ENCODE data around the gene ARHGAP12.
"Not testable (repeated sequence)": the region's sequence is repeated elsewhere in the genome, so short reads cannot be mapped to it uniquely, and the experiment has no call there.

Gene ARHGAP12

DNA sequence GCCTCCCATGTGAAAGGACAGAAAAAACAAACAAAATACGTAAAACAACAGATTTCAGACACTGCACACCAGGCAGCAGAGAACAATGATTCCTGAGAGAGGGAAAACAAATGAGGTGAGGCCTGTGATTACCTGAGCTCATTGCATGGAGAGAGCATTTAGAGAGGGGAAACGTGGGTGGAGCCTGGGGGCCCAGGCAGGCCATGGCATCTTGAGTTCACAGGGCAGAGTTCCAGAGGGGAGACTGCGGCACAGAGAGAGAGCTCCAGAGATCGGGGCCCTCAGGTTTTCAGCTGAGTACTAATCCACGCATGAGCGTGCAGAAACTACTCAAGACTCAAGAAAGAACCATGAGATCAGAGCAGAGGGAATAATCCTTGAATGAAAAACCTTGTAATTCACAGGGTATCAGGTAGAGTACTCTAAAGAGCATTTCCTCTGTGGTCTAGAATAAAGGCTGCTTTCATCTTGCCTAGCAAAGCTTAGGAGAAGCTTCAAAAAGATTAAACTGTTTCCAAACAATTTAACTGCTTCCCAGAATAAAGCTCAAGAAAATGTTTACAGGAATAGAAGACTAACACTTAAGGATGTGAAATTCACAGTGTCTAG lies 46.6 kb upstream of the ARHGAP12 start:
- H3K9ac ChIP-seq (ENCODE audit: low read length), result no peak overlapping the region
- H3K27me3 ChIP-seq (ENCODE audit: insufficient read depth, low read length), result no peaks in the 10 kb centered on the region
- H3K79me2 ChIP-seq (ENCODE audit: insufficient read depth, low read length), result no peaks in the 10 kb centered on the region
- H3K27ac ChIP-seq (ENCODE audit: low read depth, low read length, poor library complexity, severe bottlenecking), result no peak overlapping the region
- H3F3A ChIP-seq (ENCODE audit: insufficient read depth, low read length), result no peaks in the 10 kb centered on the region
- H3K4me2 ChIP-seq (ENCODE audit: low read length), result no peak overlapping the region
- no peak overlapping the region for H2AFZ ChIP-seq (ENCODE audit: low read length)
- no peak for TF ChIP-seq EZH2 (IDR thresholded peaks at IDR 0.05; ENCODE audit: borderline replicate concordance, low read length)
- TF ChIP-seq, protein P1, sequence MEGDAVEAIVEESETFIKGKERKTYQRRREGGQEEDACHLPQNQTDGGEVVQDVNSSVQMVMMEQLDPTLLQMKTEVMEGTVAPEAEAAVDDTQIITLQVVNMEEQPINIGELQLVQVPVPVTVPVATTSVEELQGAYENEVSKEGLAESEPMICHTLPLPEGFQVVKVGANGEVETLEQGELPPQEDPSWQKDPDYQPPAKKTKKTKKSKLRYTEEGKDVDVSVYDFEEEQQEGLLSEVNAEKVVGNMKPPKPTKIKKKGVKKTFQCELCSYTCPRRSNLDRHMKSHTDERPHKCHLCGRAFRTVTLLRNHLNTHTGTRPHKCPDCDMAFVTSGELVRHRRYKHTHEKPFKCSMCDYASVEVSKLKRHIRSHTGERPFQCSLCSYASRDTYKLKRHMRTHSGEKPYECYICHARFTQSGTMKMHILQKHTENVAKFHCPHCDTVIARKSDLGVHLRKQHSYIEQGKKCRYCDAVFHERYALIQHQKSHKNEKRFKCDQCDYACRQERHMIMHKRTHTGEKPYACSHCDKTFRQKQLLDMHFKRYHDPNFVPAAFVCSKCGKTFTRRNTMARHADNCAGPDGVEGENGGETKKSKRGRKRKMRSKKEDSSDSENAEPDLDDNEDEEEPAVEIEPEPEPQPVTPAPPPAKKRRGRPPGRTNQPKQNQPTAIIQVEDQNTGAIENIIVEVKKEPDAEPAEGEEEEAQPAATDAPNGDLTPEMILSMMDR (IDR thresholded peaks at IDR 0.05; ENCODE audit: low read length), result no peak
- H3K9me2 ChIP-seq (ENCODE audit: low read depth, low read length), result no peaks in the 10 kb centered on the region
- no peak overlapping the region for H3K4me3 ChIP-seq (ENCODE audit: low read depth, low read length, poor library complexity, severe bottlenecking)
- H3K9me3 ChIP-seq (ENCODE audit: low read length), result no peaks in the 10 kb centered on the region
- H3K4me1 ChIP-seq (ENCODE audit: insufficient read depth, low read length, severe bottlenecking), result peaks cover 8% of the 10 kb centered on the region
- no peaks in the 10 kb centered on the region for H4K20me1 ChIP-seq (ENCODE audit: insufficient read depth, low read length)
- H3K36me3 ChIP-seq (ENCODE audit: insufficient read depth, low read length), result no peaks in the 10 kb centered on the region

DNA sequence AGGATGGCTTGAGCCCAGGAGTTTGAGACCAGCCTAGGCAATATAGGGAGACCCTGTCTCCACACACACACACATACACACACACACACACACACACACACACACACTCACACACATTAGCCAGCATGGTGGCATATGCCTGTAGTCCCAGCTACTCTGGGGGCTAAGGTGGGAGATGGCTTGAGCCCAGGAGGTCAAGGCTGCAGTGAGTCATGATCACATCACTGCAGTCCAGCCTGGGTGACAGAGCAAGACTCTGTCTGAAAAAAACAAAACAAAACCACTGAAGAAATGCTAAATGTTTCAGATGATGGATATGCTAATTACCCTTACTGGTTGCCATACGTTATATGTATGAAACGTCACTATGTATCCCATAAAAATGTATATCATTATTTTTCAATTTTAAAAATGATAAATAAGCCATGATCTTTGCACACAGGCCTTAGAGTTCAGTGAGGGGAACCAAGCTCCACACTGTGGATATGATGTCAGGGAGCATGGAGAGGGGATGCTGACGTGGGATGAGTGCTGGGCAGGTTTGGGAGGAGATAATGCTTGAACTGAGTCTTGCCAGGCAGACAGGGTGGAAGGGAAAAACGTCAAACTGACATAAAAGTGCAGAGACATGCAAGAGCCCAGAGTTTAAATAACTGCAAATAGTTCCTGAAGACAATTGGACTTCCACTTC lies 45.9 kb upstream of the ARHGAP12 start:
- Histone ChIP-seq H3K9me3 (ENCODE audit: low read length) (no peaks in the 10 kb centered on the region), H3K36me3 (ENCODE audit: insufficient read depth, low read length) (no peaks in the 10 kb centered on the region), H2AFZ (ENCODE audit: low read length) (no peak overlapping the region), H3K9ac (ENCODE audit: low read length) (no peak overlapping the region), H3K79me2 (ENCODE audit: insufficient read depth, low read length) (no peaks in the 10 kb centered on the region), H3K4me3 (ENCODE audit: low read depth, low read length, poor library complexity, severe bottlenecking) (no peak overlapping the region), H4K20me1 (ENCODE audit: insufficient read depth, low read length) (no peaks in the 10 kb centered on the region), H3F3A (ENCODE audit: insufficient read depth, low read length) (no peaks in the 10 kb centered on the region), H3K9me2 (ENCODE audit: low read depth, low read length) (no peaks in the 10 kb centered on the region), H3K4me2 (ENCODE audit: low read length) (no peak overlapping the region), H3K27ac (ENCODE audit: low read depth, low read length, poor library complexity, severe bottlenecking) (no peak overlapping the region), H3K27me3 (ENCODE audit: insufficient read depth, low read length) (no peaks in the 10 kb centered on the region), H3K4me1 (ENCODE audit: insufficient read depth, low read length, severe bottlenecking) (peaks cover 8% of the 10 kb centered on the region)
- TF ChIP-seq EZH2 (IDR thresholded peaks at IDR 0.05; ENCODE audit: borderline replicate concordance, low read length), result no peak
- TF ChIP-seq, protein P1 (IDR thresholded peaks at IDR 0.05; ENCODE audit: low read length), result no peak

- H3K9me2 ChIP-seq (ENCODE audit: low read depth, low read length), result no peaks in the 10 kb centered on the region
- H3F3A ChIP-seq (ENCODE audit: insufficient read depth, low read length), result no peaks in the 10 kb centered on the region
- H3K27me3 ChIP-seq (ENCODE audit: insufficient read depth, low read length), result no peaks in the 10 kb centered on the region
- no peak overlapping the region for H2AFZ ChIP-seq (ENCODE audit: low read length)
- H3K9ac ChIP-seq (ENCODE audit: low read length), result no peak overlapping the region
- peaks cover 6% of the 10 kb centered on the region for H3K4me1 ChIP-seq (ENCODE audit: insufficient read depth, low read length, severe bottlenecking)
- no peaks in the 10 kb centered on the region for H3K36me3 ChIP-seq (ENCODE audit: insufficient read depth, low read length)
- no peaks in the 10 kb centered on the region for H3K79me2 ChIP-seq (ENCODE audit: insufficient read depth, low read length)
- no peaks in the 10 kb centered on the region for H4K20me1 ChIP-seq (ENCODE audit: insufficient read depth, low read length)
- no peak overlapping the region for H3K27ac ChIP-seq (ENCODE audit: low read depth, low read length, poor library complexity, severe bottlenecking)
- no peak overlapping the region for H3K4me3 ChIP-seq (ENCODE audit: low read depth, low read length, poor library complexity, severe bottlenecking)
- TF ChIP-seq, protein P1 (IDR thresholded peaks at IDR 0.05; ENCODE audit: low read length), result no peak
- TF ChIP-seq EZH2 (IDR thresholded peaks at IDR 0.05; ENCODE audit: borderline replicate concordance, low read length), result no peak
- H3K4me2 ChIP-seq (ENCODE audit: low read length), result no peak overlapping the region
- H3K9me3 ChIP-seq (ENCODE audit: low read length), result no peaks in the 10 kb centered on the region
Measured at GRCh38 chr10:31972519-31973041, 43.9 kb upstream of the ARHGAP12 start.

- H3K9me3 ChIP-seq (ENCODE audit: low read length); H4K20me1 ChIP-seq (ENCODE audit: insufficient read depth, low read length); H3K4me3 ChIP-seq (ENCODE audit: low read depth, low read length, poor library complexity, severe bottlenecking); H3K79me2 ChIP-seq (ENCODE audit: insufficient read depth, low read length); H3K36me3 ChIP-seq (ENCODE audit: insufficient read depth, low read length); H3K9me2 ChIP-seq (ENCODE audit: low read depth, low read length); H3F3A ChIP-seq (ENCODE audit: insufficient read depth, low read length); H3K9ac ChIP-seq (ENCODE audit: low read length); H3K4me1 ChIP-seq (ENCODE audit: insufficient read depth, low read length, severe bottlenecking); H3K27me3 ChIP-seq (ENCODE audit: insufficient read depth, low read length); H2AFZ ChIP-seq (ENCODE audit: low read length); H3K27ac ChIP-seq (ENCODE audit: low read depth, low read length, poor library complexity, severe bottlenecking); H3K4me2 ChIP-seq (ENCODE audit: low read length): not testable (repeated sequence)
Measured at GRCh38 chr10:31969847-31970246, 41.2 kb upstream of the ARHGAP12 start.
